Heart left ventricle (tissue), 16 donors: ENCODE results near the gene SLIT3. TPM values are rescaled to one million over a fixed set of nuclear protein-coding genes. Genes with fewer than 3 reads are reported as not detected.

Source experiments
- ATAC-seq, 4 donors: fragments of 200-7000 bp; cut with Tn5 transposase; one replicate each; pipeline ENCODE4 v1.9.1; 2020 to 2022; ENCODE audit warnings: moderate library complexity in 4 of 4, mild to moderate bottlenecking in 3 of 4, moderate number of reproducible peaks in 1 of 4
- DNase-seq, 5 donors: peaks; one replicate each; pipeline ENCODE4 v3.0.0-alpha.2; 2020
- H3K27ac ChIP-seq, 12 donors: fragments of 200-600 bp; sonication (generic) in 4 of 12; one replicate each; pipeline versions ENCODE4 v1.5.0 to v1.8.0; 2016 to 2022; ENCODE audit warnings: mild to moderate bottlenecking in 2 of 12
- H3K27me3 ChIP-seq, 9 donors: fragments of 200-600 bp; sonication (generic) in 2 of 9; one replicate each; pipeline versions ENCODE4 v1.5.1 to v1.8.0; 2016 to 2022; ENCODE audit warnings: mild to moderate bottlenecking in 3 of 9
- H3K36me3 ChIP-seq, 9 donors: fragments of 200-600 bp; sonication (generic) in 2 of 9; one replicate each; pipeline versions ENCODE4 v1.5.0 to v1.8.0; 2018 to 2022; ENCODE audit warnings: mild to moderate bottlenecking in 2 of 9
- H3K4me1 ChIP-seq, 12 donors: fragments of 200-600 bp; sonication (generic) in 4 of 12; one replicate each; pipeline versions ENCODE4 v1.5.0 to v1.8.0; 2016 to 2022; ENCODE audit warnings: mild to moderate bottlenecking in 3 of 12
- H3K4me3 ChIP-seq, 12 donors: fragments of 200-600 bp; sonication (generic) in 4 of 12; one replicate each; pipeline versions ENCODE4 v1.5.0 to v1.8.0; 2017 to 2022; ENCODE audit warnings: mild to moderate bottlenecking in 9 of 12, moderate library complexity in 4 of 12
- H3K9me3 ChIP-seq, 12 donors: fragments of 200-600 bp; sonication (generic) in 4 of 12; one replicate each; pipeline versions ENCODE4 v1.5.0 to v1.8.0; 2016 to 2022; ENCODE audit warnings: mild to moderate bottlenecking in 1 of 12
- CTCF ChIP-seq, 12 donors: fragments of 200-600 bp; sonication (generic) in 4 of 12; IDR thresholded peaks; one replicate each; pipeline versions ENCODE4 v1.5.0 to v1.8.0; 2018 to 2022; ENCODE audit warnings: antibody characterized with exemption in 12 of 12, mild to moderate bottlenecking in 5 of 12
- POLR2A ChIP-seq, 2 donors: fragments of 450-650 bp; IDR thresholded peaks; one replicate each; pipeline ENCODE4 v1.6.1; 2017; ENCODE audit warnings: antibody characterized with exemption in 2 of 2, mild to moderate bottlenecking in 2 of 2, moderate library complexity in 2 of 2
- WGBS, 4 donors: extraction: QIAGEN DNeasy Blood & Tissue Kit in 2 of 4; methylation state at CpG; one replicate each; pipeline versions ENCODE4 v1.1.5 to v1.1.7; 2013 to 2018; 5-methylcytosine and 5-hydroxymethylcytosine counted together
- intact Hi-C, 10 donors: fragments of 100-400 bp; cut with DNase I; formaldehyde crosslinking; loops; one replicate each; pipeline versions ENCODE4 v1.11.1 to v1.14.2; 2022
- polyA plus RNA-seq, 2 donors: library from polyadenylated mRNA; stranded (reverse); fragments of 200-250 nt; gene quantifications; one replicate each; pipeline ENCODE4 v1.2.3, GENCODE V29; 2013
- total RNA-seq, 9 donors: library from RNA; depleted of rRNA in 2 of 9; stranded (reverse); fragments of >200 nt in 2 of 9; fragmentation: NEBNext Ultra II Directional in 3 of 9; extraction: Animal tissue kit (Norgen Biotek cat#: 25700) in 3 of 9; gene quantifications; one replicate each; pipeline versions ENCODE4 v1.1.0 to v1.2.4, GENCODE V29; 2016 to 2023
- donor health status: ischemic (EF 13 %, LVEDD 7.1; RV severe dilation, severe dysfunction).
- donor health status: healthy with polysubstance abuse.
- donor health status: DM: no; HTN: yes; CAD: no.
- donor health status: DM: no; HTN: no; CAD: no.
- donor health status: ischemic (EF 25% LVEDD 6.9; RV normal size, moderate dysfunction).
- donor health status: ischemic (EF 25% LVEDD 5.7; RV mildly dilated, moderate dysfunction).
- donor health status: healthy.
- donor health status: DM: yes; HTN: yes; CAD: no.
- donor health status: ischemic (EF 35%, LVEDD 5.7; RV mildly dilated, moderate dysfunction).
- donor health status: nonischemic (EF 11% LVEDD 7.7; RV severe dilation, severe dysfunction).
- donor health status: DM: yes; HTN: yes; CAD: no.
- donor health status: PGD.
- donor health status: ischemic (EF 29% LVEDD 5.4; RV normal size, mild dysfunction).
- donor health status: nonischemic (EF 23%, LVEDD 6.1; RV moderate dilation, normal function).

SLIT3 gene
- total and polyA plus RNA-seq, 11 donors, result 2.3 to 40.3 (median 14.4) TPM

GRCh38 chr5:168863021-168863420 lies 437.9 kb downstream of the SLIT3 start:
- intact Hi-C loops, result no loop called here
- Histone ChIP-seq H3K4me3 (no peak overlapping the region), H3K9me3 (no peaks in the 10 kb centered on the region), H3K27me3 (no peaks in the 10 kb centered on the region), H3K36me3 (no peaks in the 10 kb centered on the region), H3K27ac (no peak overlapping the region), H3K4me1 (no peaks in the 10 kb centered on the region)
- 76 to 92% (median 83%) methylated on average over 5 of the region's 5 CpGs for WGBS, 4 donors
- TF ChIP-seq POLR2A (IDR thresholded peaks at IDR 0.05), result no peak
- no peak for TF ChIP-seq CTCF (IDR thresholded peaks at IDR 0.05)
- ATAC-seq, result no peak
- DNase-seq, result no peak

- H3K4me1 ChIP-seq, result no peaks in the 10 kb centered on the region
- no peaks in the 10 kb centered on the region for H3K27me3 ChIP-seq
- intact Hi-C loops, result no loop called here
- no peak for TF ChIP-seq CTCF (IDR thresholded peaks at IDR 0.05)
- TF ChIP-seq POLR2A (IDR thresholded peaks at IDR 0.05), result no peak
- DNase-seq (no peak), ATAC-seq (no peak)
- no peak overlapping the region for H3K27ac ChIP-seq
- 83 to 95% (median 92%) methylated on average over 1 of the region's 1 CpG for WGBS, 4 donors
- H3K36me3 ChIP-seq, result no peaks in the 10 kb centered on the region
- H3K9me3 ChIP-seq, result no peaks in the 10 kb centered on the region
- no peak overlapping the region for H3K4me3 ChIP-seq
Measured at GRCh38 chr5:168860503-168860902, 440.4 kb downstream of the SLIT3 start.

- no peak for ATAC-seq
- no peak for DNase-seq
- no peaks in the 10 kb centered on the region for H3K9me3 ChIP-seq
- no peaks in the 10 kb centered on the region for H3K36me3 ChIP-seq
- intact Hi-C loops, result no loop called here
- 61 to 74% (median 66%) methylated on average over 1 of the region's 1 CpG for WGBS, 4 donors
- H3K27ac ChIP-seq, result no peak overlapping the region
- H3K27me3 ChIP-seq, result no peaks in the 10 kb centered on the region
- H3K4me3 ChIP-seq, result no peak overlapping the region
- no peaks in the 10 kb centered on the region for H3K4me1 ChIP-seq
- TF ChIP-seq POLR2A (IDR thresholded peaks at IDR 0.05) (no peak), CTCF (IDR thresholded peaks at IDR 0.05) (no peak)
Measured at GRCh38 chr5:168860081-168860480, 440.9 kb downstream of the SLIT3 start.

- ATAC-seq, result no peak
- Histone ChIP-seq H3K27ac (no peak overlapping the region), H3K4me3 (no peak overlapping the region), H3K4me1 (no peaks in the 10 kb centered on the region), H3K9me3 (no peaks in the 10 kb centered on the region), H3K27me3 (no peaks in the 10 kb centered on the region), H3K36me3 (no peaks in the 10 kb centered on the region)
- DNase-seq, result no peak
- intact Hi-C loops, result no loop called here
- TF ChIP-seq CTCF (IDR thresholded peaks at IDR 0.05) (no peak), POLR2A (IDR thresholded peaks at IDR 0.05) (no peak)
- 75 to 85% (median 82%) methylated on average over 4 of the region's 4 CpGs for WGBS, 4 donors
Measured at GRCh38 chr5:168859471-168859870, 441.5 kb downstream of the SLIT3 start.
